H1 (cell line): ENCODE results near the gene GGA3. TPM values are rescaled to one million over a fixed set of nuclear protein-coding genes. Genes with fewer than 3 reads are reported as not detected.

Source experiments
- CTCF ChIA-PET: fragments of 300-600 bp; sonication (Branson Sonifier 250); formaldehyde crosslinking; loops from one replicate; lab custom pipeline; 2021; ENCODE audit not compliant: partially characterized antibody; lab: Charles Lee
- POLR2A ChIA-PET: fragments of 300-600 bp; sonication (Branson Sonifier 250); formaldehyde crosslinking; loops from one replicate; lab custom pipeline; 2021; ENCODE audit warnings: inconsistent platforms; ENCODE audit not compliant: partially characterized antibody; lab: Charles Lee
- DNase-seq, 2 experiments: peaks; one replicate each; pipeline versions ENCODE4 v3.0.0 to v3.0.0-alpha.2; 2010 to 2022; ENCODE audit warnings: low spot score in 2 of 2, low read depth in 1 of 2, mixed read lengths in 1 of 2
- FAIRE-seq: peaks from 2 replicates; lab custom pipeline; 2011; peaks lifted over from hg19 to GRCh38; lab: Jason Lieb, UNC
- H2AFZ ChIP-seq: 2 replicates; pipeline ENCODE4 v1.8.1; 2012; ENCODE audit warnings: low read length, inconsistent platforms
- H2AK5ac ChIP-seq: 2 replicates; pipeline ENCODE4 v1.6.1; 2013; ENCODE audit warnings: low read depth, low read length
- H2BK120ac ChIP-seq: replicated peaks from 2 replicates; pipeline ENCODE3; 2013; ENCODE audit warnings: low read depth, low read length, inconsistent platforms
- H2BK12ac ChIP-seq: 2 replicates; pipeline ENCODE4 v1.6.1; 2013; ENCODE audit warnings: low read depth, low read length
- H2BK15ac ChIP-seq: 2 replicates; pipeline ENCODE4 v1.6.1; 2013; ENCODE audit warnings: low read length
- H2BK20ac ChIP-seq: 2 replicates; pipeline ENCODE4 v1.6.1; 2013; ENCODE audit warnings: low read length
- H2BK5ac ChIP-seq: 2 replicates; pipeline ENCODE4 v1.6.1; 2013; ENCODE audit warnings: low read depth, low read length
- H3K14ac ChIP-seq: 2 replicates; pipeline ENCODE4 v1.6.1; 2013; ENCODE audit warnings: inconsistent platforms; ENCODE audit not compliant: insufficient read length
- H3K18ac ChIP-seq: 2 replicates; pipeline ENCODE4 v1.6.1; 2013; ENCODE audit warnings: low read length; ENCODE audit errors: extremely low read depth
- H3K23ac ChIP-seq: 2 replicates; pipeline ENCODE4 v1.6.1; 2013; ENCODE audit warnings: inconsistent platforms; ENCODE audit not compliant: insufficient read length
- H3K23me2 ChIP-seq: 2 replicates; pipeline ENCODE4 v1.6.1; 2013; ENCODE audit warnings: low read depth, low read length
- H3K27ac ChIP-seq: 2 replicates; pipeline ENCODE4 v1.6.1; 2011; ENCODE audit warnings: low read depth, low read length, inconsistent platforms
- H3K27me3 ChIP-seq, 4 experiments: replicated peaks in 1 of 4; 1 replicate in 1 of 4; 2 replicates in 3 of 4; pipeline versions ENCODE4 v1.6.1 to v1.8.1; 2011 to 2013; ENCODE audit warnings: low read length in 3 of 4, mild to moderate bottlenecking in 3 of 4, inconsistent platforms in 2 of 4, mixed read lengths in 2 of 4, moderate library complexity in 1 of 4; ENCODE audit not compliant: control insufficient read depth in 3 of 4, insufficient read depth in 3 of 4; ENCODE audit errors: extremely low read depth in 1 of 4
- H3K36me3 ChIP-seq, 4 experiments: 2 replicates each; pipeline versions ENCODE4 v1.6.1 to v1.8.1; 2011 to 2013; ENCODE audit warnings: mild to moderate bottlenecking in 4 of 4, low read length in 3 of 4, moderate library complexity in 2 of 4, control low read depth in 1 of 4, inconsistent platforms in 1 of 4; ENCODE audit not compliant: insufficient read depth in 4 of 4, control insufficient read depth in 2 of 4
- H3K4ac ChIP-seq: replicated peaks from 2 replicates; pipeline ENCODE3; 2013; ENCODE audit warnings: low read length, low read depth, mixed read lengths, inconsistent platforms; ENCODE audit not compliant: insufficient read length
- H3K4me1 ChIP-seq, 4 experiments: replicated peaks in 1 of 4; 1 replicate in 1 of 4; 2 replicates in 3 of 4; pipeline versions ENCODE4 v1.6.1 to v1.8.1; 2011 to 2013; ENCODE audit warnings: low read length in 3 of 4, inconsistent platforms in 2 of 4, mixed read lengths in 1 of 4; ENCODE audit not compliant: insufficient read depth in 4 of 4, control insufficient read depth in 3 of 4
- H3K4me2 ChIP-seq, 2 experiments: 2 replicates each; pipeline versions ENCODE4 v1.6.1 to v1.8.1; 2011 to 2013; ENCODE audit warnings: low read depth in 2 of 2, low read length in 2 of 2, control low read depth in 1 of 2, inconsistent platforms in 1 of 2, mild to moderate bottlenecking in 1 of 2; ENCODE audit not compliant: insufficient read depth in 1 of 2
- H3K4me3 ChIP-seq, 4 experiments: fragments of 200-600, 300-600 bp in 1 of 4; sonication (generic), shearing (Covaris generic), sonication (Bioruptor Twin) in 1 of 4; 2 replicates each; pipeline versions ENCODE4 v1.5.1 to v1.8.1; 2011 to 2016; ENCODE audit warnings: low read length in 4 of 4, low read depth in 3 of 4, control low read depth in 2 of 4, inconsistent platforms in 2 of 4, mild to moderate bottlenecking in 2 of 4, mixed read lengths in 1 of 4, moderate library complexity in 1 of 4; ENCODE audit not compliant: insufficient read depth in 2 of 4; ENCODE audit errors: extremely low read depth in 1 of 4
- H3K56ac ChIP-seq: replicated peaks from 2 replicates; pipeline ENCODE3; 2013; ENCODE audit warnings: low read depth, mild to moderate bottlenecking, mixed read lengths, low read length, inconsistent platforms; ENCODE audit not compliant: insufficient read length
- H3K79me1 ChIP-seq: 2 replicates; pipeline ENCODE4 v1.6.1; 2013; ENCODE audit warnings: low read depth, low read length, control low read depth
- H3K79me2 ChIP-seq, 2 experiments: 2 replicates each; pipeline versions ENCODE4 v1.6.1 to v1.8.1; 2012 to 2013; ENCODE audit warnings: low read length in 2 of 2, mild to moderate bottlenecking in 2 of 2, inconsistent platforms in 1 of 2; ENCODE audit not compliant: insufficient read depth in 2 of 2, control insufficient read depth in 1 of 2
- H3K9ac ChIP-seq, 4 experiments: replicated peaks in 1 of 4; 1 replicate in 1 of 4; 2 replicates in 3 of 4; pipeline versions ENCODE4 v1.6.1 to v1.8.1; 2011 to 2013; ENCODE audit warnings: low read depth in 3 of 4, low read length in 3 of 4, control low read depth in 2 of 4, mild to moderate bottlenecking in 2 of 4, moderate library complexity in 2 of 4, inconsistent platforms in 1 of 4; ENCODE audit errors: extremely low read depth in 1 of 4
- H3K9me3 ChIP-seq, 2 experiments: 2 replicates each; pipeline versions ENCODE4 v1.6.1 to v1.8.1; 2012 to 2013; ENCODE audit warnings: mild to moderate bottlenecking in 2 of 2, moderate library complexity in 2 of 2, control low read depth in 1 of 2, inconsistent platforms in 1 of 2, low read depth in 1 of 2, low read length in 1 of 2, mixed read lengths in 1 of 2; ENCODE audit not compliant: insufficient read depth in 2 of 2
- H4K20me1 ChIP-seq, 2 experiments: replicated peaks in 1 of 2; 2 replicates each; pipeline versions ENCODE3 to v1.8.1; 2011 to 2013; ENCODE audit warnings: inconsistent platforms in 2 of 2, low read length in 2 of 2, mild to moderate bottlenecking in 1 of 2; ENCODE audit not compliant: insufficient read depth in 2 of 2, control insufficient read depth in 1 of 2
- H4K5ac ChIP-seq: 2 replicates; pipeline ENCODE4 v1.6.1; 2013; ENCODE audit warnings: low read length, low read depth, mixed read lengths, inconsistent platforms; ENCODE audit not compliant: insufficient read length
- H4K8ac ChIP-seq: 2 replicates; pipeline ENCODE4 v1.8.0; 2013; ENCODE audit warnings: mild to moderate bottlenecking, moderate library complexity, low read length, inconsistent platforms; ENCODE audit not compliant: insufficient read depth; ENCODE audit errors: extremely low read depth
- H4K91ac ChIP-seq: replicated peaks from 2 replicates; pipeline ENCODE3; 2013; ENCODE audit warnings: low read length, mixed read lengths, inconsistent platforms; ENCODE audit not compliant: insufficient read length
- CBX8 ChIP-seq: fragments of 300-800, 300-1000 bp; sonication (generic); IDR thresholded peaks from 2 replicates; pipeline ENCODE4 v1.7.1; 2016; ENCODE audit warnings: low read depth, low read length, borderline replicate concordance
- WGBS, 2 experiments: shearing (Covaris generic) in 1 of 2; methylation state at CpG; one replicate each; pipeline versions ENCODE4 v1.1.6 to v1.1.7; 2013 to 2015; ENCODE audit warnings: low lambda C conversion rate in 2 of 2, mixed read lengths in 2 of 2, inconsistent platforms in 1 of 2, low coverage in 1 of 2, missing lambda C conversion rate in 1 of 2; ENCODE audit not compliant: insufficient replicate concordance in 2 of 2, insufficient coverage in 1 of 2, insufficient read length in 1 of 2; ENCODE audit errors: extremely low coverage in 1 of 2, missing lambda C conversion rate in 1 of 2; 5-methylcytosine and 5-hydroxymethylcytosine counted together
- polyA plus RNA-seq, 7 experiments: library from polyadenylated mRNA; depleted of rRNA in 3 of 7; stranded (reverse) in 5 of 7; unstranded in 2 of 7; fragments of >200 nt in 5 of 7; fragments of 200-250 nt in 2 of 7; gene quantifications; 1 replicate in 5 of 7; 2 replicates in 1 of 7; 4 replicates in 1 of 7; pipeline versions ENCODE4 v1.2.1 to v1.2.3, GENCODE V29; 2011 to 2013; ENCODE audit warnings: missing spikeins in 2 of 7, mixed read lengths in 2 of 7
- total RNA-seq: library from RNA; stranded (reverse); fragmentation: NEBNext Ultra II Directional; extraction: Animal tissue kit (Norgen Biotek cat#: 25700); gene quantifications from 2 replicates; pipeline ENCODE4 v1.2.1, GENCODE V29; 2021

Gene GGA3
- total and polyA plus RNA-seq, 2 of the 8 experiments (the other 6 are each of a cell fraction or from before 2014, with no cell fraction given) = 40.6 to 60.0 TPM

DNA sequence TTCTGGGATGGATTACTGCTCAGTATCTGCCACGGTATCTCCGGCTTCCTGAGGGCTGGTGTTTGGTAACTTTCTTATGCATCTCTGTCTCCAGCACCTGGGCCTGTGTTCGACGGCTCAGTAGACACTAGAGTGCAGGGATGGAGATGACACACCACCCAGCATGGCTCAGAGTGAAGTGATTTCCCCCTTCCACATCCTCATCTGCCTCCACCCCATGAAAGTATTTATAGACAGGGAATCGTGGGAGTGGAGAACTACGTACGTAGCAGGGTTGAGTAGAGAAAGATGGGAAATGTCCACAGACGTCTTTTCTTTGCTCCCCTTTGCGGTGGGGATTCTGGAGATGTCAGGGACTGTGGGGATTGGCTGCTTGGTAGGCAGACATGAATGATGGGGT is 39.6 kb upstream of the GGA3 start:
- no peak overlapping the region for H3K4me2 ChIP-seq
- no peak overlapping the region for H3K23ac ChIP-seq
- no peaks in the 10 kb centered on the region for H3K79me2 ChIP-seq
- no peak overlapping the region for H3K4ac ChIP-seq
- H3K36me3 ChIP-seq = no peaks in the 10 kb centered on the region
- no peaks in the 10 kb centered on the region for H3K4me1 ChIP-seq
- no peak overlapping the region for H2BK12ac ChIP-seq
- FAIRE-seq (no peak), DNase-seq (no peak)
- H2AFZ ChIP-seq = no peak overlapping the region
- H3K23me2 ChIP-seq = no peaks in the 10 kb centered on the region
- H2AK5ac ChIP-seq = no peak overlapping the region
- WGBS, 2 experiments = 90% methylated on average over 9 of the region's 9 CpGs; no CpG with 5 or more reads in 1 of the 2 experiments
- CTCF ChIA-PET = interaction anchor here (0.6 to 1.1 kb wide), 3 partner anchors 12 to 54 kb away, joined by 3 read pairs; partner anchors contain the start of gene SLC25A19
- no peak overlapping the region for H4K5ac ChIP-seq
- no peak overlapping the region for H3K56ac ChIP-seq
- no peaks in the 10 kb centered on the region for H4K20me1 ChIP-seq
- H4K8ac ChIP-seq = no peak overlapping the region
- no peak overlapping the region for H3K18ac ChIP-seq
- H2BK20ac ChIP-seq = no peak overlapping the region
- H2BK120ac ChIP-seq = no peak overlapping the region
- H2BK15ac ChIP-seq = no peak overlapping the region
- H3K9me3 ChIP-seq = no peaks in the 10 kb centered on the region
- no peak overlapping the region for H3K27ac ChIP-seq
- H3K27me3 ChIP-seq = no peaks in the 10 kb centered on the region
- H3K79me1 ChIP-seq = no peaks in the 10 kb centered on the region
- H2BK5ac ChIP-seq = no peak overlapping the region
- no peak overlapping the region for H3K9ac ChIP-seq
- H3K4me3 ChIP-seq = no peak overlapping the region
- POLR2A ChIA-PET = interaction anchor here (1.3 kb wide), 1 partner anchor 39 kb away, joined by 3 read pairs; the partner anchor contains the start of genes GGA3 and MRPS7
- H4K91ac ChIP-seq = no peak overlapping the region
- no peak overlapping the region for H3K14ac ChIP-seq
- TF ChIP-seq CBX8 = no peak
